ENCODE measurements around the gene CYB5A.
A peak's percentile ranks its signal among the peaks of the same experiment; 100 is the strongest.

The CYB5A gene

GRCh38 chr18:74241970-74242369 is 49.8 kb downstream of the CYB5A start:
- no peak for DNase-seq

GRCh38 chr18:74241426-74241825 is 50.3 kb downstream of the CYB5A start:
- DNase-seq: no peak

GRCh38 chr18:74239567-74239966 is 52.2 kb downstream of the CYB5A start:
- DNase-seq: no peak

DNA sequence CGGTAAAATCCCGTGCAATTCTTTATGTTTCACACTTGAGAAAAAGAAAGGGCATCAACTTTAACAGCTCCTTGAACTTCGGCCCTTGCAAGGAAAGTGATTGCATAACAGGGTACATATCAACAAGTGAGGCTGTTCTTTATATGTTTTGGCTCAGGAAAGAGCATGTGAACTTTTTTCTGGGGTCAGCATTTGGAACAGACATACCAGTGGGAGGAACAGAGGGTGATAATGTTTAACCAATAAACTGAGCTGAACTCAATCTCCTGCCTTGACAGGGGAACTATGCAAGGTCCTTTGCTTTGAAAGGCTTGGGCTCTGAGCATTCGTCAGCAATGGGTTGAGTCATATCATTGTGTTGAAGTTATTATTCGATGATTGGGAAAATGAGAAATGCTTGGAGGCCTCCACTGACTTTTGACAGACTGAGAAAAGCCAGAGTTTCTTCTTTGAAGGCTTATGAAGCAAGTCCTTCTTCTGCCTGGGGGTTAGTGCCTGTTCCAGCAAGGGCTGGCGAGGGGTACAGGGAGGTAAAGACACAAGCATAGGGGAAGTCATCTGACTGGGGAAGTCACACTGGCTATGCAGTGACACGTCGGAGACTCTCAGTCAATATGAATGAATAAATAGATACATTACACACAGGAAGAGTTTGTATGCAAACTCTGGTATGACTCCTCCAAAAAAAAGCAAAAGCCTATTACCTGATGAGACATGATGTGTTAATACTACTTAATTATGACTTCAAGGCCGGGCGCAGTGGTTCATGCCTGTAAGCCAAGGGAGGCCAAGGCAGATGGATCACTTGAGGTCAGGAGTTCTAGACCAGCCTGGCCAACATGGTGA is 57.2 kb downstream of the CYB5A start:
- peak; percentile 66 for DNase-seq

GRCh38 chr18:74233933-74234325 is 57.8 kb downstream of the CYB5A start:
- DNase-seq: no peak

DNA sequence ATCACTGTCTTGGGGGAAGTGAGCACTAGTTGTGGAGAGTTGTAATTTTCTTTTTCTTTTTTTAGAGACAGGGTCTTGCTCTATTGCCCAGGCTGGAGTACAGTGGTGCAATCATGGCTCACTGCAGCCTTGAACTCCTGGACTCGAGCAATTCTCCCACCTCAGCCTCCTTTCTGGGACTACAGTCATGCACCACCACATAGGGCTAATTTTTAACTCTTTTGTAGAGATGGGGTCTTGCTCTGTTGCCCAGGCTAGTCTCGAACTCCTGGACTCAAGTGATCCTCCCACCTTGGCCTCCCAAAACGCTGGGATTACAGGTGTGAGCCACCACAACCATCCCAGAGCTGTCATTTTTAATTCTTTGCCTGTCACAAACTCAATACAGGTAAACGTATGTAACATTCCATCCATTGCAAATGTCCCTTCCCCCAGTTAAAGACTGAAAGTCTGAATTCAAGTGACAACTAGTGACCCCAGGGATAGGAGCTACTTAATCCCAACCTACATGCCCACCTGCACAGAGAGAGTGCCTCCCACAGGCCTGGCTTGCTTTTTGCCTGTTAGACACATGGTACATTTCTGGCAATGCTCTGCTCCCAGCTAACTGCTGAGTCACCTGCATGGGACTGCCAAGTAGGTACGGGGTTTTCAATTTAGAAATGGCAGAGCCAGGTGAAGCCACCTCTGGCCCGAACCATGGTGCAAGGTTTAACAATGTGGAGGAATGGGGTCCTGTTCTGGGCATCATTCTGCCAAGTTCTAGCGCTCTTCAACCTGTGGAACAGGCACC is 60.6 kb downstream of the CYB5A start:
- no peak for DNase-seq

- no peak for DNase-seq
Observed at GRCh38 chr18:74229891-74230290, 61.9 kb downstream of the CYB5A start.

DNA sequence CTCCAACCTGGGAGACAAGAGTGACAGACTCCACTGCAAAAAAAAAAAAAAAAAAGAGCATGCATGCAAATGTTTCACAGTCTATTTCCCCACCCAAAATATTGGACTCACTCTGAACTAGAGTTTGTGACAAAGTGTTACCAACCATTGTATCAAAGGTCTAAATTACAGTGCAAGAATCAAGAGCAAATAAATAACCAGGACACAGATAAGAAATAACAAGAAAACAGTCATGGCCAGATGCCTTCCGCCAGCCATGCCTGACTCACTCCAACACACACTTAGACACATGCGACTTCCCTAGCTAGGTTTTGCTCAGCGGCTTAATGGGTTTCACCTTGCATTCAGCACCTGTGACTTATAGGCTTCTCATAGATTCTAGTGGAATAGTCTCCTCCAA is 62.8 kb downstream of the CYB5A start:
- no peak for DNase-seq

DNA sequence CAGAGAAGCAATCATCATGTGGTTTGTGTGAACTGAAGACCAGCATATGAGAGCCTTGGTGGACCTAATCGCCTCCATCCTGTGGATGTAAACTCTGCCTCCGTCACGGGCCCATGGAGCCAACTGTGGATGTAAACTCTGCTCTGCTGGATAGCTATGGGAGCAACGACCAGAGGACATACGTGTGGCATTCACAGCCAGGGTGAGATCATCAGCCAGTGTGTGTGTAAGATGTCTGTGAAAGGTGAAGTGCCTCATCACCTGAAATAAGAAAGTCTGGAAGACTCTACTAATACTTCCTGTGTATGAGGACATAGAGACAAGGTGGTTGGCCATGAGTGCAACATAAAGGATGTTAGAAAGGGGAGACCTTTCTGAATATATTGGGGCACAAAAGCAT is 63.5 kb downstream of the CYB5A start:
- DNase-seq: no peak

DNA sequence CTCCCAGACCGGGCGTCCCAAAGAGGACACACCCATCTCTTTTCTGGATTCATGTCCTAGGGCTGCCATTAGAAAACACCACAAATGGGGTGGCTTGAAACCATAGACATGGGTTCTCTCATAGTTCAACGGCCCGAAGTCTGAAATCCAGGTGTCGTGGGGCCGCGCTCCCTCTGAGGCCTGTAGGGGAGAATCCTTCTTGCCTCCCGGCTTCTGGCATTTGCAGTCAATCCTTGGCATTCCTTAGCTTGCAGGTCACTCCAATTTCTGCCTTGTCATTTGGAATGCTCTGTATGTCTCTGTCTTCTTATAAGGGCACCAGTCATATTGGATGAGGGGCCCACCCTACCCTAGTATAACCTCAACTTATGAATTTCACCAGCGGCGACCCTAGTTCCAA is 65.1 kb downstream of the CYB5A start:
- DNase-seq: no peak

- DNase-seq: no peak
Observed at GRCh38 chr18:74226156-74226555, 65.6 kb downstream of the CYB5A start.

DNA sequence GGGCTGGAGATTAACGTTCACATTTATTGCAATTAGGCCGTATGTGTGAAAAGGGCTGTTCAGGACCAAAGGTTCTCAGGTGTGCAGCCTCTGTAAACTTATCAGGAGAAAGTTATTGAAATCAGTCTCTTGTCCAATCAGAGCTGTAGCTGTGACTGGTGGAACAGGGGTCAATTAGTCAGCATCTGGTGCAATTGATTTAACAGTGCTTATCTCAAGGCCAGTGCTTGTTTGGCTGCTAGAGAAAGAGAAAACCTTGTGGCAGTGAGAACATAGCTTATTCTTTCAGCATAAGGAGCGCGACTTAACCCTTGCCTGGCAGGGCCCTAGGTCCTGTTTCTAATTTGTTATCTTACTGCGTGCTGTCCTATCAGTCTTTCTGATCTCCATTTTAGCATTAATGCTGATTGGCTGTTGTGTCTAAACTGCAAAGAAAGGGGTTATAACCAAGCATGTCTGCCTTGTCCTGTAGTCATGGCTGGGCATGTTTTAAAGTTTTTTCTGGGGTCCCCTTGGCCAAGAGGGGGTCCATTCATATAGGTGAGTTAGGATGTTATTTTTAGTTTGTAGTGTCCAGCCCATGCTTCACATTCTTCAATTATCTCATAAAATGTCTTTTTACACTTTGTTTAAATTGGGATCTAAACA is 66.4 kb downstream of the CYB5A start:
- DNase-seq: no peak

DNA sequence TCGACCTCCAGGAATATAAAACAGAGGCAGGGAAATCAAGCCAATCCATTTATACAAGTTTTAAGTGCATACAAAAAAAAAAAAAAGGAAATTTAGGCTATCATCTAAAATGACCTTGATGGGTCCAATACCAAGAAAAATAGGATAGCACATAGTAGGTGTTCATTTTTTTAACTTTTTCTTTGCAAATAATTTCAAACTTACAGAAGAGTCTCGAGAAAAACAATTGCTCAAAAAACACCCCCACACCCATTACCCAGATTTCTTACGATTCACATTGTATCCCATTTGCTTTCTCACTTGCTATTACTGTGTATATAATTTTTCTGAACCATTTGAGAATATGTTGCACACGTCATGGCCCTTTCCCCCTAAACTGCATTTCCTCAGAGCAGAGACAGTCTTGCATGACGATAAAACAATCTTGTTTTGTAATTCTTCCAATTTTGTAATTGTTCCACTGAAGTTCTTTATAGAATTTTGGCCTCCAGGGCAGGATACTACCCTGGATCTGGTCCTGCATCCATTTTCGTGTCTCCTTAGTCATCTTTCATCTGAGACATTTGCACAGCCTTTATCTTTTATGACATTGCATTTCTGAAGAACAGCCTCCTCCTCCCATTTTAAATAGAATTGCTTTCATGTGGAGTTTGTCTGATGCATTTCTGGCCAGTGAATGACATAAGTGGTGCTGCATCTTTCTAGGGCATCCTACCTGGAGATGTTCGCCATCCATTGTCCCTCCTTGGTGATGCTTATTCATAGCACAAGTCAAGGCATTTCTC is 68.9 kb downstream of the CYB5A start:
- no peak for DNase-seq

DNA sequence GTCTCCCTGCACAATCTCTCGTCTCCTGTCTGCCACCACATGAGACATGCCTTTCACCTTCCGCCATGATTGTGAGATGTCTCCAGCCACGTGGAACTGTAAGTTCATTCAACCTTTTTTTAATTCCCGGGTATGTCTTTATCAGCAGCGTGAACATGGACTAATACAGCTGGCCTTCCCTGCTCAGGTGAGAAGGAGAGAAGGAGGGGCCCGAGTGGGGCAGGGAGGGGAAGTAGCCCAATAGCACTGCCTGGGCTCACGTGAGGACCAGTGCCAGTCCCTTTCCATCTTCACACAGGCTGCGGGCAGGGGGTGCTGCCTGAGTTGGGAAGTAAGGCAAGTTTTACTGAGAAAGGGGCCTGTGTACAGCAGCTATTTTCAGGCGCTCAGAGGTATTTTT is 70.7 kb downstream of the CYB5A start:
- no peak for DNase-seq

GRCh38 chr18:74219056-74219455 is 72.7 kb downstream of the CYB5A start:
- no peak for DNase-seq

- peak; percentile 64 for DNase-seq
Observed at GRCh38 chr18:74217476-74218143, 74.2 kb downstream of the CYB5A start.

DNA sequence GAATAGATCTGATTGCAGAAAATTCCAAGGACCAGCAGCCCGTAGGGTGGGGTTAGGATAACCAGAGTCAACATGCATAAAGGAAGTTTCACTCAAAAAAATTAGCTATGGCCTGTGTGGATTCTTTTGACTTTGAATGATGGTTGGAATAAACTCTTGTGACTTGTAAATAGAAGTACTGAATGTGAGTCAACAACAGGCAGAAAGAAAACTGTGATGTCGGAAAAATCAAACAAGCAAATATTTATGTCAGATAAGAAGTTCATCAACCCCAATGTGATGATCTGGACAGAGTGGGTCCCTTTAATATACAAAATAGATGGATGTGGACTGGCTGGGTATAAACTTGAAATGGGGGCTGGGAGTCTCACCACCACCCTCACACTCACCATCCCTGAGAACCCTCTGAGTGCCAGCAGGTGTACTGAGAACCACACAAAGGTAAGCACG is 75.1 kb downstream of the CYB5A start:
- DNase-seq: no peak

DNA sequence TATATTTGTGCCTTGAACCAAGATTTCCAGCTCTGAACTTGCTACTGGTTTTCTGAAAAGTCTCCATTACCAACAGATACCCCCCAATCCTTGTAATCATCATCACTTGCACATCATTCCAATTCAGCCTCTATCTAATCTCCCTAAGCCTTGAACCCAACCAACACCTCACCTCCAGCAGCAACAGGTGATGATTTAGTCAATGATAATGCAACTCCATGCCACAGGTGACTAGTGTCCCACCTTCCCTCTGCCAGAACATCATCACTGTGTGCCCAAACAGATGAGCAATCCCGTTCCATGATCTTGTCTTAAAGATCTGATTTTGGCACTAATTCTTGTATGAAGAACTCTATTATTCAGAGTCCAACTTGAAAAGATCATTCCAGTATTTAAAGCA is 75.9 kb downstream of the CYB5A start:
- DNase-seq: no peak

DNA sequence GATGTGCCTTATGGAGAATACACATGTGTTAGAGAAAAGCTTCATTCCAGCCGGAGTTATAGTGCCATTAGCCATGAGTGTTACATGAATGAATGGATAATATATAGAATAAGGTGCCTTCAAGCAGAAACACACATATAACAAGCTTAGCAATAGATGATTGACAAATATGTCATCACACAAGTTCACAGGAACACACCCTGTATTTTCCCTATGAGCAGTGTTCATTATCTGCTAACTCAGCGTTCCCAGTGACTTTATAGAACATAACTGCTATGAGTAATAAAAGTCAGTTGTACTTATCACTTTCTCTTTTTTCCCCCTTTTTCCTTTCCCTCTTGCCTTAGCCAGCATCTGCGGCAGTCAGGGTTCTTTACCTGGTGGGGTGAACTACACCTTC is 78.3 kb downstream of the CYB5A start:
- DNase-seq: no peak

GRCh38 chr18:74204526-74205152 is 87.1 kb downstream of the CYB5A start:
- no peak for DNase-seq

GRCh38 chr18:74203811-74204210 is 88.0 kb downstream of the CYB5A start:
- DNase-seq: no peak
